UCSD-AML1 (cell line): ENCODE measurements around the gene BCLAF1.

Experiments
- DNase-seq: peaks from one replicate; lab custom pipeline; 2025; ENCODE audit not compliant: unreplicated experiment; lab: John Stamatoyannopoulos, UW

The BCLAF1 gene, protein sequence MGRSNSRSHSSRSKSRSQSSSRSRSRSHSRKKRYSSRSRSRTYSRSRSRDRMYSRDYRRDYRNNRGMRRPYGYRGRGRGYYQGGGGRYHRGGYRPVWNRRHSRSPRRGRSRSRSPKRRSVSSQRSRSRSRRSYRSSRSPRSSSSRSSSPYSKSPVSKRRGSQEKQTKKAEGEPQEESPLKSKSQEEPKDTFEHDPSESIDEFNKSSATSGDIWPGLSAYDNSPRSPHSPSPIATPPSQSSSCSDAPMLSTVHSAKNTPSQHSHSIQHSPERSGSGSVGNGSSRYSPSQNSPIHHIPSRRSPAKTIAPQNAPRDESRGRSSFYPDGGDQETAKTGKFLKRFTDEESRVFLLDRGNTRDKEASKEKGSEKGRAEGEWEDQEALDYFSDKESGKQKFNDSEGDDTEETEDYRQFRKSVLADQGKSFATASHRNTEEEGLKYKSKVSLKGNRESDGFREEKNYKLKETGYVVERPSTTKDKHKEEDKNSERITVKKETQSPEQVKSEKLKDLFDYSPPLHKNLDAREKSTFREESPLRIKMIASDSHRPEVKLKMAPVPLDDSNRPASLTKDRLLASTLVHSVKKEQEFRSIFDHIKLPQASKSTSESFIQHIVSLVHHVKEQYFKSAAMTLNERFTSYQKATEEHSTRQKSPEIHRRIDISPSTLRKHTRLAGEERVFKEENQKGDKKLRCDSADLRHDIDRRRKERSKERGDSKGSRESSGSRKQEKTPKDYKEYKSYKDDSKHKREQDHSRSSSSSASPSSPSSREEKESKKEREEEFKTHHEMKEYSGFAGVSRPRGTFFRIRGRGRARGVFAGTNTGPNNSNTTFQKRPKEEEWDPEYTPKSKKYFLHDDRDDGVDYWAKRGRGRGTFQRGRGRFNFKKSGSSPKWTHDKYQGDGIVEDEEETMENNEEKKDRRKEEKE

DNA sequence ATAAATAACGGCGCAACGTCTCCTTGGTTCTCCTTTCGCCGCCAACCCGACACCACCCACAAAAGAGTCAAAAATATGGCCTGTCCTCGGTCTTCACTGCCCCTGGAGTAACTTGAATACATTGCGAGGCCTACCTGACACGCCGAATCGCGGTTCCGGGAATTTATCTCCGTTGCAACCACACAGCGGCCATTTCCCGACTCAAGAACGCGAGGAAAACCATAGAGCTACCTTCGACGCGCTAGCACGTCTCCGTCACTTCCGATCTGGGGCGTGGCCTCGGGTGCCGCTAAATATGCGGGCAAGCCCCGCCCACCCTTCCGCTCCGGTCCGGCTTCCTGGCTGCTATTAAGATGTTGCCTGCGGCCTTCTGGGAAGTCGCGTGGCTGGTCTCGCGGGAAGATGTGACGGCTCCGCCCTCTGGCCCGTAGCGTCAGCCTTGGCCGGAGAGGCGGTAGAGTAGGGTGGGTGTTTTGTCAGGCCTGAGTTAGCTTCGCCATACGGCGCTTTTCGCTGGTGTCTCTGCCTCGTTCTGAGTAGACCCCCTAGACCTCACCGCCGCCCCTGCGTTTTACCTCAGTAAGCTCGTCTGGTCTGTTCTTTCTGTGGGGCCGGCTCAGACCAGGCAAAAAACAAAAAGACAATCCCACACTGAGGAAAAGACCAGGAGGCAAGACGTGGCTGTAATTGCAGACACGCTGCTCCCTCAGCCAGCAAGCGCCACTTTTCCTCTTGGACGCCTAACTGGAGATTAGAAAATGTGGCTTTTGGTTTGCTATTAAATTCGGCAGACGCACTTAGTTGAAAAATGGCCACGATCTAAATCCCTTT lies at the start of gene BCLAF1:
Gene BCLAF1 (minus strand): TSS at position 268 of the 831 bp plus-strand sequence. CDS start 9,980 bp downstream, outside the sequence.
- peak; percentile 100 for DNase-seq

GRCh38 chr6:136338486-136338885 lies 48.8 kb upstream of the BCLAF1 start:
- DNase-seq: no peak

- DNase-seq: no peak
These were observed 48.0 kb upstream of the BCLAF1 start for GRCh38 chr6:136337606-136338005.

DNA sequence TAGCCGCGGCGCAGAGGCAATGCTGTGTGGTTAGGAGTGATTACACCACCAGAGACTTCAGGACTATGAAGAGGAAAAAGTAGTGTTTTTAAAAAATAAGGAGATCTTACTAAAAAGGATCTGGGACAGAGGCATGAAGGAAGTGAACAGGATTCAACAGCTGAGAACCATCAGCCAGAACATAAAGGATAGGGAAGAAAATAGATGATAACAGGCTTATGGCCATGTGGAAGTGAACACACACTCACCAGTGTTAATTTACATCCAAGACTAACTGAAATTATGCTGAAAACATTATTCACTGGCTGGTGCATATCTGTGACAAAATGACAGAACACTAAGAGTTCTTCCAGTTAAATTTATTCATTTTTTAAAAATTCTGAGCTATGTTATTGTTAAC lies 47.5 kb upstream of the BCLAF1 start:
- no peak for DNase-seq

- no peak for DNase-seq
These were observed 46.2 kb upstream of the BCLAF1 start for GRCh38 chr6:136335736-136336363.

DNA sequence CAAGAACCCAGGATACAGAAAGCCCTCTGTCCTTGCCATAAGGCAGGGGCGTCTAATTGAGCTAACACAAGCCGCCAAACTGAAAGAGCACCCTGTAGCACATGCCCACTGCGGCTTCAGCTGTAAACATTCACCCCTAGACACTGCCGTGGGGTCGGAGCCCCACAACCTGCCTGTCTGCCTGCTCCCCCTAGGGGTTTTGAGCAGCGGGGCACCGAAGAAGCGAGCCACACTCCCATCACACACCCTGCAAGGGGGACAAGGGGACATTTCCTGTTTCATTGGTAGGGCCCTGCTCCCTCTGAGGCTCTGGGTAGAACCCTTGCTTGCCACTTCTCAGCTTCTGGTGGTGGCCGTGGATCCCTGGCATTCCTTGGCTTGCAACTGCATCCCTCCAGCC lies 45.2 kb upstream of the BCLAF1 start:
- DNase-seq: no peak

DNA sequence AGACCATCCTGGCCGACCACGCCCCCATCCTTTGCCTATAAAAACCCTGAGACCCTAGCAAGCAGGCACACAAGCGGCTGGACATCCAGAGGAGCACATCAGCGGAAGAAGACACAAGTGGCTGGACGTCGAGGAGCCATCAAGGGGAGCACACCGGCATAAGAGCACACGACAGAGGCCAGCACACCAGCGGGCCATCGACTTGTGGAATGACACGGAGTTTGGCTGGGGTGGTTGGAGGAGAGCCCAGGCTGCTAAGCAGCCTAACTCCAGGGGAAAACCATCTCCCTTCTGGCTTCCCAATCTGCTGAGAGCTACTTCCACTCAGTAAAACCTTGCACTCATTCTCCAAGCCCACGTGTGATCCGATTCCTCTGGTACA lies 44.8 kb upstream of the BCLAF1 start:
- no peak for DNase-seq

DNA sequence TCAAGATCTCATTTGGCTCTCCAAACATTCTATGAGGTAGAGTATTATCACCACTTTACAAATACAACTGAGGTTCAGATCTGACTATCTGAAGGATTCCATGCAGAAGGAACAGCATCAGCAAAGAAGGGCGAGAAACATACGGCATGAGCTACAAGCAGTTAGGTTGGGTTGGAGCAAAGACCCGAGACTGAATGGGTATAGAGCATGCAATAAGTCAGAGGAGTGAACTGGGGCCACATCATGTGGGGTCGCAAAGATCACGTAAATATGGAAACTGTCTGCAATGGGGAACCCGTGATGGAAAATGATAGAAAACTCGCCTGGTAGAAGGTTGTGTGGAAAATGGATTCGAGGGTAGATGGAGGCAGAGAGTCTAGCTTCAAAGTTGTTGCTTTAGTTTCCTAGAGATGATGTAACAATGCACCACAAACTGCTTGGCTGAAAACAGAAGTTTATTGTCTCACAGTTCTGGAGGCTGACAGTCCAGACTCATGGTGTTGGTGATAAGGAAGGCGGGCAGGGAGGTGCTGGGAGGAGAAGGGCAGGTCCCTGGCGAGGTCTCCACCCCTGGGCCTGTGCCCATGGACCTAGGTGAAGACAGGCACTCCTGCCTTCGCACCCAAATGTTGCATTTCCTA lies 44.3 kb upstream of the BCLAF1 start:
- no peak for DNase-seq

DNA sequence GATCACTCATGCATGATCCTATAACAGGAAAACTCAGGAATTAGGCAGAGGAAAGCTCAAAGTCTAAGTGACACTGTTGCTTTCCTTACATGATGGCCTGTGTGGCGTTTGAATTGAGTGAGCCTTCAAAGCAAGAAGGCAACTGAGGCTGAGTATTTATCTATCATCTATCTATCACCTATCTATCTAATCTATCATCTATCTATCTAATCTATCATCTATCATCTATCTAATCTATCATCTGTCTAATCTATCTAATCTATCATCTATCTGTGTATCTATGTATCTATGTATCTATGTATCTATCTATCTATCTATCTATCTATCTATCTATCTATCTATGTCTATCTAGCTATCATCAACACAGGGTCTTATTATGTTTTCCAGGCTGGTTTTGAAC lies 41.8 kb upstream of the BCLAF1 start:
- no peak for DNase-seq

GRCh38 chr6:136330634-136331033 lies 41.0 kb upstream of the BCLAF1 start:
- no peak for DNase-seq

- no peak for DNase-seq
These were observed 36.5 kb upstream of the BCLAF1 start for GRCh38 chr6:136326038-136326553.

- no peak for DNase-seq
These were observed 35.2 kb upstream of the BCLAF1 start for GRCh38 chr6:136324686-136325380.

- DNase-seq: no peak
These were observed 33.9 kb upstream of the BCLAF1 start for GRCh38 chr6:136323431-136324112.

DNA sequence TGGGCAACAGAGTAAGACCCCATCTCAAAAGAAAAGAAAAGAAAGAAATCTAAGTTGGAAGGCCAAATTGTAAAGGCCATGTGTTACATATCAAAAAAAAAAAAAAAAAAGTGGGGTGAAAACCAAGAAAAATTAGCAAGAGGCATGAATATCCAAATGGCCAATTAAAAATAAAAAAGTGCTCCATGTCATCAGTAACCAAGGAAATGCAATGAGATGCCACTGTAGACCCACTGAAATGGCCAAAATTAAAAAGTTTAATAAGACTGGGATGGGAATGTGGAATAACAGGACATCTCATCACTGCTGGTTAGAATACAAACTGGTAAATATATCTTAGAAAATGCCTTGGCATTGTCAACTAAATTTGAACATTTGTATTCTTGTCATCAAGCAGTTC lies 30.1 kb upstream of the BCLAF1 start:
- no peak for DNase-seq

- no peak for DNase-seq
These were observed 29.0 kb upstream of the BCLAF1 start for GRCh38 chr6:136318676-136319075.

- DNase-seq: no peak
These were observed 28.3 kb upstream of the BCLAF1 start for GRCh38 chr6:136317971-136318370.

GRCh38 chr6:136317021-136317694 lies 27.5 kb upstream of the BCLAF1 start:
- peak; percentile 15 for DNase-seq

GRCh38 chr6:136315594-136315993 lies 25.9 kb upstream of the BCLAF1 start:
- no peak for DNase-seq
